ENCODE results near the gene CLN5.

DNA sequence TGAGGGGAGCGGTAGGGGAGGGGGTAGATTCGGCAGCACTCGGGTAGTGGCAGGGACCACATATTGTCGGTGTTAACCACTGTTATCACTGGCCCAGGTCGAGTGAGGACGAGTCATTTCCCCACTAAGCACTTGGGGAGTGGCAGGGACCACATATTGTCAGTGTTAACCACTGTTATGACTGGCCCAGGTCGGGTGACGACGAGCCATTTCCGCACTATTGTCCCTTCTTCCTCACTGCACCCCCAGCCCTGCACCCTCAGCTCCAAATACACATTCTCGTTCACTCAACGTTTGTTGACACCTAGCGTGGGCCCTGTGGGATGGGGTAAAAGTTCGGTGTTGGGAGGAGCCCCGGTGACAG is 467 bp upstream of the CLN5 start:
- TF ChIP-seq POLR2A (IDR thresholded peaks at IDR 0.05) (no peak), EP300 (IDR thresholded peaks at IDR 0.05) (no peak)
- TF ChIP-seq, protein P1, sequence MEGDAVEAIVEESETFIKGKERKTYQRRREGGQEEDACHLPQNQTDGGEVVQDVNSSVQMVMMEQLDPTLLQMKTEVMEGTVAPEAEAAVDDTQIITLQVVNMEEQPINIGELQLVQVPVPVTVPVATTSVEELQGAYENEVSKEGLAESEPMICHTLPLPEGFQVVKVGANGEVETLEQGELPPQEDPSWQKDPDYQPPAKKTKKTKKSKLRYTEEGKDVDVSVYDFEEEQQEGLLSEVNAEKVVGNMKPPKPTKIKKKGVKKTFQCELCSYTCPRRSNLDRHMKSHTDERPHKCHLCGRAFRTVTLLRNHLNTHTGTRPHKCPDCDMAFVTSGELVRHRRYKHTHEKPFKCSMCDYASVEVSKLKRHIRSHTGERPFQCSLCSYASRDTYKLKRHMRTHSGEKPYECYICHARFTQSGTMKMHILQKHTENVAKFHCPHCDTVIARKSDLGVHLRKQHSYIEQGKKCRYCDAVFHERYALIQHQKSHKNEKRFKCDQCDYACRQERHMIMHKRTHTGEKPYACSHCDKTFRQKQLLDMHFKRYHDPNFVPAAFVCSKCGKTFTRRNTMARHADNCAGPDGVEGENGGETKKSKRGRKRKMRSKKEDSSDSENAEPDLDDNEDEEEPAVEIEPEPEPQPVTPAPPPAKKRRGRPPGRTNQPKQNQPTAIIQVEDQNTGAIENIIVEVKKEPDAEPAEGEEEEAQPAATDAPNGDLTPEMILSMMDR (IDR thresholded peaks at IDR 0.05) = no peak
